Activated T-cell treated with anti-CD3 and anti-CD28 coated beads, Interleukin-2, amount 50 U/mL, for 4 hours (primary cell): Measurements from ENCODE around the gene FHIP1A. TPM values are rescaled to one million over a fixed set of nuclear protein-coding genes. Genes with fewer than 3 reads are reported as not detected.
"Not testable (repeated sequence)": the region's sequence is repeated elsewhere in the genome, so short reads cannot be mapped to it uniquely, and the experiment has no call there.

Experiments
- ATAC-seq, 2 donors: fragments of 200-7000 bp; cut with Tn5 transposase; one replicate each; pipeline ENCODE4 v1.10.0; 2021
- DNase-seq: peaks from one replicate; pipeline ENCODE4 v3.0.0-alpha.2; 2020
- H3K27me3 Mint-ChIP-seq: one replicate; pipeline ENCODE4 v1.8.0; 2021; ENCODE audit warnings: low read depth, mixed read lengths
- H3K36me3 Mint-ChIP-seq: one replicate; pipeline ENCODE4 v1.8.0; 2022; ENCODE audit warnings: mixed read lengths; ENCODE audit not compliant: insufficient read depth
- H3K4me1 Mint-ChIP-seq: one replicate; pipeline ENCODE4 v1.8.0; 2021; ENCODE audit warnings: low read depth, mixed read lengths
- H3K4me3 Mint-ChIP-seq: one replicate; pipeline ENCODE4 v1.8.0; 2021; ENCODE audit warnings: mild to moderate bottlenecking, moderate library complexity, mixed read lengths
- H3K9me3 Mint-ChIP-seq: one replicate; pipeline ENCODE4 v1.8.0; 2021; ENCODE audit warnings: mixed read lengths
- total RNA-seq, 3 donors: library from RNA; stranded (reverse); gene quantifications; one replicate each; pipeline ENCODE4 v1.2.1, GENCODE V29; 2021

The FHIP1A gene
- under 1 TPM; 0.08 to 0.15 (median 0.11) TPM for total RNA-seq

GRCh38 chr4:151408630-151409469 is at the start of gene FHIP1A:
Gene FHIP1A (plus strand): TSS chr4:151409176. CDS start chr4:151566260, 157,084 bp downstream.
- Mint-ChIP-seq H3K27me3 (peaks cover 12% of the 10 kb centered on the region), H3K36me3 (no peaks in the 10 kb centered on the region), H3K4me1 (peaks cover 23% of the 10 kb centered on the region), H3K4me3 (peak within 1 kb of the TSS; percentile 85), H3K9me3 (no peaks in the 10 kb centered on the region)
- DNase-seq (peak; percentile 83), ATAC-seq (peak; percentile 88 to 93)

DNA sequence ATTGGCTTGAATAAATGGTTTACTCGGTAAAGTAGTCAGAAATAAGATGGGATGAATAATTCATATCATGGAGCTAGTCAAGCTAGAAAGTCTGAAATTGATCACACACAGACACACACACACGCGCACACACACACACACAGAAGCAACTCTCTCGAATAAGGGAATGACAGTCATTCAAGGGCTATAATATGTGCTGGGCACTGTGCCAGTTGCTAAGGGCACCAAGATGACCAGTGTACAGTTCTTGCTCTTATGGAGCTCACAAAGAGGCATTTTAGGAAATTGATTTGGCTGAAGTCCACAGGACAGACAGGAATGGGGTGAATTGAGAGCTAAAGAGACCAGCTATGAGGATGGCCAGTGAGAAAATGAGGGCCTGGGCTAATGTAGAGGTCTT is 49.4 kb upstream of the FHIP1A start:
- DNase-seq: no peak
- Mint-ChIP-seq H3K9me3 (no peaks in the 10 kb centered on the region), H3K4me3 (no peak overlapping the region), H3K36me3 (no peaks in the 10 kb centered on the region), H3K27me3 (peaks cover 14% of the 10 kb centered on the region), H3K4me1 (no peaks in the 10 kb centered on the region)
- no peak for ATAC-seq

DNA sequence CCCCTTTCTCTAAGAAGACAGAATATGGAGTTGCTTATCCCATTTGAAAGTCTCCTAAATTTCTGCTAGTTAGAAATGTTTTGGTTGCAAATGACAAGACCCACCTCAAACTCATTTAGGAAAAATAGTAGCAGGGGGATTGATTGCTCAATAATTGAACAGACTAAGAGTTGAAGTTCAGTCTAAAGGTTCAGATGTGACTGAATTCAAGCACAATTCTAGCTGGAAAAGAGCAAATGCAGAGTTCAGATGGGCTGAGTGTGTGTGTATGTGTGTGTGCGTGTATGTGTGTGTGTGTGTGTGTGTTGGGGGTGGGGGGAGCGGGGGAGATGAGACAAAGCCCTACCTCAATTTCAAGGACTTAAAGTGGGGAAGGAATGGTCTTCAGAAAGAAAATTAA is 47.9 kb upstream of the FHIP1A start:
- no peaks in the 10 kb centered on the region for H3K36me3 Mint-ChIP-seq
- H3K4me1 Mint-ChIP-seq: no peaks in the 10 kb centered on the region
- DNase-seq (no peak), ATAC-seq (no peak)
- no peak overlapping the region for H3K4me3 Mint-ChIP-seq
- H3K27me3 Mint-ChIP-seq: peaks cover 14% of the 10 kb centered on the region
- no peaks in the 10 kb centered on the region for H3K9me3 Mint-ChIP-seq

DNA sequence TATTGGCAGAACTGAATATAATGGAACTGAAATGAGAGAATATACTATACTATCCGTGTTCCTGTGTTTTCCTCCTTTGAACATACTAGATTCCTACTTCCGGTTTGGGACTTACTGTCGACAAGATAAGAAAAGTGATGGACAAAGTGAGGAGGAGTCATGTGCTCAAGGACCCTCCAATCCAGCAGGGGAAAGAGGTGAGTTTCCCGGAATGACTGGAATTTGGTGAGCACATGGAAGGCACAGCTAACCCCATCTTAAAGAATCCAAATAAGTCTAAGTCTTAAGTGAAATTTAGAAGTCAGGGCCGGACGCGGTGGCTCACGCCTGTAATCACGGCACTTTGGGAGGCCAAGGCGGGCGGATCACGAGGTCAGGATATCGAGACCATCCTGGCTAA is 47.0 kb upstream of the FHIP1A start:
- ATAC-seq: no peak
- H3K36me3 Mint-ChIP-seq: no peaks in the 10 kb centered on the region
- H3K9me3 Mint-ChIP-seq: no peaks in the 10 kb centered on the region

GRCh38 chr4:151362404-151363164 is 46.4 kb upstream of the FHIP1A start:
- ATAC-seq: peak; percentile 98 to 99
- Mint-ChIP-seq H3K36me3 (no peaks in the 10 kb centered on the region), H3K9me3 (no peaks in the 10 kb centered on the region)

More for the DNA sequence above, 47.0 kb upstream of the FHIP1A start:
- Mint-ChIP-seq H3K4me3 (no peak overlapping the region), H3K4me1 (no peaks in the 10 kb centered on the region), H3K27me3 (peaks cover 12% of the 10 kb centered on the region)
- no peak for DNase-seq

GRCh38 chr4:151376540-151376939 is 32.4 kb upstream of the FHIP1A start:
- DNase-seq: no peak

More at GRCh38 chr4:151362404-151363164, 46.4 kb upstream of the FHIP1A start:
- Mint-ChIP-seq H3K4me1 (no peaks in the 10 kb centered on the region), H3K27me3 (peaks cover 12% of the 10 kb centered on the region), H3K4me3 (no peak overlapping the region)
- peak; percentile 64 for DNase-seq

GRCh38 chr4:151389311-151389710 is 19.7 kb upstream of the FHIP1A start:
- Mint-ChIP-seq H3K9me3 (no peaks in the 10 kb centered on the region), H3K4me3 (no peak overlapping the region), H3K27me3 (peaks cover 16% of the 10 kb centered on the region), H3K4me1 (no peaks in the 10 kb centered on the region), H3K36me3 (no peaks in the 10 kb centered on the region)
- no peak for ATAC-seq
- DNase-seq: no peak

More at GRCh38 chr4:151376540-151376939, 32.4 kb upstream of the FHIP1A start:
- peaks cover 9% of the 10 kb centered on the region for H3K9me3 Mint-ChIP-seq
- no peak for ATAC-seq
- H3K4me3 Mint-ChIP-seq: no peak overlapping the region
- peaks cover 4% of the 10 kb centered on the region for H3K27me3 Mint-ChIP-seq
- H3K36me3 Mint-ChIP-seq: no peaks in the 10 kb centered on the region
- H3K4me1 Mint-ChIP-seq: no peaks in the 10 kb centered on the region

GRCh38 chr4:151389799-151390198 is 19.2 kb upstream of the FHIP1A start:
- H3K27me3 Mint-ChIP-seq: peaks cover 16% of the 10 kb centered on the region
- H3K36me3 Mint-ChIP-seq, ATAC-seq, DNase-seq, H3K4me1 Mint-ChIP-seq, H3K9me3 Mint-ChIP-seq, H3K4me3 Mint-ChIP-seq: not testable (repeated sequence)

GRCh38 chr4:151395873-151396272 is 13.1 kb upstream of the FHIP1A start:
- no peaks in the 10 kb centered on the region for H3K36me3 Mint-ChIP-seq
- DNase-seq: no peak
- H3K4me1 Mint-ChIP-seq: no peaks in the 10 kb centered on the region
- no peak overlapping the region for H3K4me3 Mint-ChIP-seq
- peaks cover 4% of the 10 kb centered on the region for H3K27me3 Mint-ChIP-seq
- ATAC-seq: no peak
- H3K9me3 Mint-ChIP-seq: no peaks in the 10 kb centered on the region

DNA sequence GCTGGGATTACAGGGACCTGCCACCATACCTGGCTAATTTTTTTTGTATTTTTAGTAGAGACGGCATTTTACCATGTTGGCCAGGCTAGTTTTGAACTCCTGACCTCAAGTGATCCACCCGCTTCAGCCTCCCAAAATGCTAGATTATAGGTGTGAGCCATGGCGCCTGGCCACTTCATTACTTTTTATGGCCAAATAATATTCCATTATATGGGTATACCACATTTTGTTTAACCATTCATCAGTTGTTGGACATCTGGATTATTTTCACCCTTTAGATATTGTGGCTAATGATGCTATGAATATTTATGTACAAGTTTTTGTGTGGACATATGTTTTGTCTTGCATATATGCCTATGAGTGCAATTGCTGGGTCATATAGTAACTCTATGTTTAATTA is 8.6 kb upstream of the FHIP1A start:
- Mint-ChIP-seq H3K9me3 (no peaks in the 10 kb centered on the region), H3K4me3 (no peak overlapping the region), H3K27me3 (no peaks in the 10 kb centered on the region), H3K4me1 (no peaks in the 10 kb centered on the region), H3K36me3 (no peaks in the 10 kb centered on the region)
- no peak for ATAC-seq
- DNase-seq: no peak

GRCh38 chr4:151401739-151402138 is 7.2 kb upstream of the FHIP1A start:
- Mint-ChIP-seq H3K27me3 (no peaks in the 10 kb centered on the region), H3K36me3 (no peaks in the 10 kb centered on the region), H3K9me3 (no peaks in the 10 kb centered on the region), H3K4me1 (no peaks in the 10 kb centered on the region), H3K4me3 (no peak overlapping the region)
- no peak for ATAC-seq
- no peak for DNase-seq

- Mint-ChIP-seq H3K4me3 (no peak overlapping the region), H3K4me1 (peaks cover under 1% of the 10 kb centered on the region)
- ATAC-seq: no peak
These were observed 6.7 kb upstream of the FHIP1A start for GRCh38 chr4:151402145-151402865.

GRCh38 chr4:151403656-151404055 is 5.3 kb upstream of the FHIP1A start:
- peaks cover 11% of the 10 kb centered on the region for H3K4me1 Mint-ChIP-seq
- H3K27me3 Mint-ChIP-seq: peaks cover 3% of the 10 kb centered on the region
- no peaks in the 10 kb centered on the region for H3K36me3 Mint-ChIP-seq
- H3K9me3 Mint-ChIP-seq: no peaks in the 10 kb centered on the region
- no peak for ATAC-seq
- H3K4me3 Mint-ChIP-seq: no peak overlapping the region
- no peak for DNase-seq

More at GRCh38 chr4:151402145-151402865, 6.7 kb upstream of the FHIP1A start:
- no peaks in the 10 kb centered on the region for H3K27me3 Mint-ChIP-seq
- H3K9me3 Mint-ChIP-seq: no peaks in the 10 kb centered on the region
- no peaks in the 10 kb centered on the region for H3K36me3 Mint-ChIP-seq
- no peak for DNase-seq

DNA sequence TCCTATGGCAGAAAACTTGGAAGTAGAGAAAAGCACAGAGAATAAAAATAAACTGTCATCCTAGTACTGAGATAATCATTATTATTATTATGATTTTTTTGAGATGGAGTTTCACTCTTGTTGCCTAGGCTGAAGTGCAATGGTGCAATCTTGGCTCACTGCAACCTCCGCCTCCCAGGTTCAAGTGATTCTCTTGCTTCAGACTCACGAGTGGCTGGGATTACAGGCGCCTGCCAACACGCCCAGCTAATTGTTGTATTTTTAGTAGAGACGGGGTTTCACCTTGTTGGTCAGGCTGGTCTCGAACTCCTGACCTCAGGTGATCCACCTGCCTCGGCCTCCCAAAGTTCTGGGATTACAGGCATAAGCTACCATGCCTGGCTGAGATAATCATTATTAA is 4.2 kb upstream of the FHIP1A start:
- H3K9me3 Mint-ChIP-seq, ATAC-seq, DNase-seq, H3K4me3 Mint-ChIP-seq, H3K36me3 Mint-ChIP-seq, H3K27me3 Mint-ChIP-seq: not testable (repeated sequence)
- H3K4me1 Mint-ChIP-seq: peaks cover 20% of the 10 kb centered on the region
